RCC 7860 (cell line): ENCODE results near the gene KRTAP10-9.
"Not testable (repeated sequence)": the region's sequence is repeated elsewhere in the genome, so short reads cannot be mapped to it uniquely, and the experiment has no call there.

ENCODE experiments used
- DNase-seq: peaks from one replicate; pipeline ENCODE4 v3.0.0-alpha.2; 2015; ENCODE audit warnings: low spot score
- FAIRE-seq: peaks from 2 replicates; lab custom pipeline; 2012; peaks lifted over from hg19 to GRCh38; lab: Jason Lieb, UNC

The KRTAP10-9 gene

GRCh38 chr21:44637851-44638348 lies 11.0 kb downstream of the KRTAP10-9 start:
- DNase-seq, FAIRE-seq: not testable (repeated sequence)

GRCh38 chr21:44638506-44639330 lies 11.8 kb downstream of the KRTAP10-9 start:
- not testable (repeated sequence) for DNase-seq, FAIRE-seq

GRCh38 chr21:44639331-44639655 lies 12.4 kb downstream of the KRTAP10-9 start:
- FAIRE-seq (no peak), DNase-seq (no peak)

DNA sequence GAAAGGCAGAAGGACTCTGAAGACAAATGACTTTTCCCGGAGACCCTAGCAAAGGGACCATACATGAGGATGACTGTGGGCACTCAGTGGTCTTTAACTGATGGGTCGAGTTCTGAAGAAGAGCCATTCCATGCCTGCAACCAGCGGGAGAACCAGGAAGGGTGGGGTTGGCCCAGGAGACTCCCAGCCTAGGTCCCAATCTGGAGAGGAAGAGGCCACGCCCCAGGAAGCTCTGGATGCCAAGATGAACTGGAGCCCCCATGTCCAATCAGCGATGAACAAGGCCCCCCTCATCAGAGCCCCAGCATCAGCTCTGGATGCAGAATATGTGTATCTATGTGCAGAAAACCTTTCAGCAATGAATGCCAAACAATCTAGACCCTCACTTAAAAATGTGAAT lies 13.9 kb downstream of the KRTAP10-9 start:
- FAIRE-seq, result no peak
- no peak for DNase-seq

- no peak for FAIRE-seq
- DNase-seq, result no peak
Observed at GRCh38 chr21:44643741-44644310, 16.9 kb downstream of the KRTAP10-9 start.

DNA sequence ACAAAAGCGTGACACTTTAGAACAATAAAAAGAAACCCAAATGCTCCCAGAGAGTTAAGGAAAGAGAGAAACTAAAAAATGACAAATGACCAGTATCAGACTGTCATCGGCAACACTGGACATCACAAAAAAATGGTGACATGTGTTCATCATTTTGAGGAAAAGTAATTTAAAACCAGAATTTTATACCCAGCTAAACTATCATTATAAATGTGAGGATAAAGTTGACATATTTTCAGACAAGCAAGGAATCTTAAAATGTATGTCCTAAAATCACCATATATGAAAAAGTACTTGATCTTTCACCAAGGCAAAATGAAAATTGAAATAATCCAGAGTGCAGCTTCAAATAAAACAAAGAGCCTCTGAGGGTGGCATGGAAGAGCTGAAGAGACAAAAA lies 18.0 kb downstream of the KRTAP10-9 start:
- DNase-seq, result no peak
- no peak for FAIRE-seq

- not testable (repeated sequence) for DNase-seq, FAIRE-seq
Observed at GRCh38 chr21:44646366-44647221, 19.7 kb downstream of the KRTAP10-9 start, which contains the start of gene KRTAP10-11. KRTAP10-11 (plus strand) TSS chr21:44646414; CDS start chr21:44646459, 45 bp downstream.

DNA sequence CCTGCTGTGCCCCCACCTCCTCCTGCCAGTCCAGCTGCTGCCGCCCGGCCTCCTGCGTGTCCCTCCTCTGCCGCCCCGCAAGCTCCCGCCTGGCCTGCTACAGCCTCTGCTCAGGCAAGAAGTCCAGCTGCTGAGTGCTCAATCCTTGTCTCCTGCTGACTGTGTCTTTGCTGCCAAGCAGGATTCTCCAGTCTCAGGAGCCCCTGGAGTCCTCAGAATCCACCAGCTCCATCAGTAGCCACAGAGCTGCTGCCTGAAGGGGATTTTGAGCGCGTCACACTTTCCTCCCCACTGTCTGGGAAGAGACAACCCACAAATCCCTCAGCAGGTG lies 20.3 kb downstream of the KRTAP10-9 start:
- no peak for FAIRE-seq

DNA sequence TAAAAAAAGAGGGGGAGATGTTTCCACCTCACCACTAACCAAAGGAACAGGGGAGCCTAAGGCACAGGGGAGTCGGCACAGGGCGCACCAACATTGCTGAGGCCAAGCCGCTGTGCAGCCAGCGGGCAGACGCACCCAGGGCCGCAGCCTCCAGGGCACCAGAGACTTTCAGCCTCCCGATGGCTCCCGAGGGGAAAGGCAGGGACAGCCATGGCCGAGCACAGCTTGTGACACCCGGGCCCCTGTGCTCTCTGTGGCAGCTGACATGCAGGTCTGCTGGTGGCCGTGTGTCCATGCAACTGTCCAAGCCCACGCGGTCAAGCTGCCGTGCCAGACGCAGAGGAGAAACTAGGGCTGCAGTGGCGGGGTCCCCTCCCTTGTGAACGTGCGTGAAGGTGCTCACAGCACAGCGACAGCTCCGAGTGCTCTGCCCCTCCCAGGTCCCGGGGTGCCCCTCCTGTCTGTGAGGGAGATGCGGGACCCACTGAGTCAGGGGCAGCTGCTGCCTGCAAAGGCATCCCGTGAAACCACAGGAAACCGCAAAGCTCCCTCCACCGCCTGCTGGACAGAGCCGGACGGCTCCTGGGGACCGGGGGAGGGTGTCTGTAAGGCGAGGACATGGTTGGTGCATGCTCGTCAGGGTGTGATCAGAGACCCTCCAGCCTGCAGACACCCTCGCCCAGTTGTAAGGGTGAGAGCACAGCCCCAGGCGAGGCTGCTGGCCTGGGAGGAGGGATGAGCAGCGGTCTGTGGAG lies 21.8 kb downstream of the KRTAP10-9 start:
- no peak for FAIRE-seq

More for the DNA sequence above, 20.3 kb downstream of the KRTAP10-9 start:
- no peak for DNase-seq

DNA sequence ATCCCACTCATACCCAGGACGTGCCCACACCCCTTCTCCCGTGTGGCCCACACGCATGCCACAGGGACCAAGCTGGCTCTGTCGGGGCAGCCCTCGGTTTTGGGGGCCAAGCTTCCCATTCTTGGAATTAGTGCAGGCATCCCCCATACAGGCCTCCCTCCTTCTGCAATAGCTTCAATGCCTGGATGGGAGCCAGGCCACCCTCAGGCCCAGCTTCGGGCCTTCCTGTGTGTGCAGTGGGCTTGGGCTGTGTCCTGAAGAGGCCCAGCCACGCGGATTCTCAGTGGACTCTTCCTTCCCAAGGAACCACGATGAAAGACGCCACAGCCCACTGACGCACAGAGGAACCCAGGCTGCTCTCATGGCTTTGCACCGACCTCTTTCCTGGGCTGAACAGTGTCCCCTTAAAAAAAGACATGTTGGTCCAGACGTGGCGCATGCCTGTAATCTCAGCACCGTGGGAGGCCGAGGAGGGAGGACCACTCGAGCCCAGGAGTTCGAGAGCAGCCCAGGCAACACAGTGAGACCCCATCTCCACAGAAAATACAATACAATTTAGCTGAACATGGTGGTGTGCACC lies 22.7 kb downstream of the KRTAP10-9 start:
- FAIRE-seq, result no peak
- no peak for DNase-seq

More for the DNA sequence above, 21.8 kb downstream of the KRTAP10-9 start:
- no peak for DNase-seq

DNA sequence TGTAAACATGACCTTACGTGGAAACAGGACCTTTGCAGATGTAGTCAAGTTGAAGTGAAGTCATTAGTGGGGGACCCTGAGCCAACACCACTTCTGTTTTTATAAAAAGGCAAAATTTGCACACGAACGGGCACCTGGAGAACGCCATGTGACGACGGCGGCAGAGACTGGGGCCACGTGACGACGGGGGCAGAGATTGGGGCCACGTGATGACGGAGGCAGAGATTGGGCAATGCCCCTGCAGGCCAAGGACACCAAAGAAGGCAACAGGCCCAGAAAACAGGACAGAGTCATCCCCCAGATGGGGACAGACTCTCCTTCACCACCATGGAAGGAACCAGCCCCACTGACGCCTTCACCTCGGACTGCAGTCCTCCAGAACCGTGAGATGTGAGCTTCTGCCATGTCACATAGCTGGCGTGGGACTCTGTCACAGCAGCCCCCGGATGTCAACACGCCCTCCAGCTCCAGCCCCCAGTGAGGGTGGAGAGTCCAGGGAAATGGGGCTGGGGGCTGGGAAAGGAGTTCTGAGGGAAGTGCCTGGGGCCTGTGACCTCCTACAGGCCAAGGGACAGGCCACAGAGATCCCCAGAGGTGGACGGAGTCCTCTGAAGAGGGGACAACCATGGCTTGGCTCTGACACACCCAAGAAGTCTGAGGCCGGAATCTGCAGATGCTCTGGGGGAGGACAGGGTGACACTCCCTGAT lies 23.5 kb downstream of the KRTAP10-9 start:
- FAIRE-seq (no peak), DNase-seq (no peak)

- no peak for FAIRE-seq
- DNase-seq, result no peak
Observed at GRCh38 chr21:44650973-44651675, 24.2 kb downstream of the KRTAP10-9 start.

DNA sequence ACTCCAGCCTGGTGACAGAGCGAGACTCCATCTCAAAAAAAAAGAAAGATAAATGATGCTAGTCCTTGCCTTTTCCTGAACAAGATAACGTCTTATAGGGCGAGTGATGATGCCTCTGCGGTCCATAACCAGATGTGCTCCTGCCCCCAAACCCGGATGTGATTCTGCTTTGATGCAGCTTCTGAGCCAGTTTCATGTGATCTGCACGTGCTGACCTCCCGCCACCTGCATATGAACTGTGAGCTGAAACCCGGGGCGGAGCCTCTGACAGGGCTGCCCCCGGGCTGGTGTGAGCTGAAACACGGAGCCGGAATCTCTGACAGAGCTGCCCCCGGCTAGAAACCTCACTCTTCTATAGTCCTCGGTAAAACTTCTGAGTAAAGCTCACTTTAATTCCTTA lies 26.2 kb downstream of the KRTAP10-9 start:
- FAIRE-seq, result no peak
- DNase-seq, result no peak

GRCh38 chr21:44653656-44654575 lies 27.0 kb downstream of the KRTAP10-9 start:
- DNase-seq (no peak), FAIRE-seq (no peak)

DNA sequence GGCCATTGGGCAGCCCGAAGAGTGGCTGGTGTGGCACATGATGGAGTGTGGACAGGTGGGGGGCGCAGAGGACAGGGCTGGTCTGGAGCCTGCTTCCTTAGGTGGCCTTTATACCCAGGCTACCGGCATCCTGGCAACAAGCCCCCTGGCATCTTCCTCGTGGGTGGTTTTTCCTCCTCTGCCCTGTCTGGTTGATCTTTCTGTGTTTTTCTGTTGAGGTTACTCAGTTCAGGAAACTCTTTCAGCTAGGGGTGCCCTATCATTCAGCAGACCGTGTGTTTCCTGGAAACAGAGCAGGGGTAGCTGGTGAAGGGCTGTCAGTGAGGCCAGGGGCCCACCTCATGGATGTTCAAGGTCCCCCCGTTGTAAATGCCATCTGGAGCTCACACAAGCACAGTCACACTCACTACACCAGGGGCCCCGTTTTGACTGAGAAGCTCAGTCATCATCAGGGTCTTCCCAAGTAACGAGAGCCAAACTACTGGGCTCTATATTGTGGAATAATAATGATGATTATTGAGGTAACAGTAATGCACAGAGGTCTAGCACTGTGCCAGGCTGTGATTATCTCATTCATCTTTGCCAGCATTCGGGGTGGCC lies 27.8 kb downstream of the KRTAP10-9 start, which contains the start of gene KRTAP12-4:
TSS of gene KRTAP12-4 (minus strand) at position 84 of the 600 bp plus-strand sequence. CDS start at position 39, 45 bp downstream.
- no peak for DNase-seq
- FAIRE-seq, result no peak

DNA sequence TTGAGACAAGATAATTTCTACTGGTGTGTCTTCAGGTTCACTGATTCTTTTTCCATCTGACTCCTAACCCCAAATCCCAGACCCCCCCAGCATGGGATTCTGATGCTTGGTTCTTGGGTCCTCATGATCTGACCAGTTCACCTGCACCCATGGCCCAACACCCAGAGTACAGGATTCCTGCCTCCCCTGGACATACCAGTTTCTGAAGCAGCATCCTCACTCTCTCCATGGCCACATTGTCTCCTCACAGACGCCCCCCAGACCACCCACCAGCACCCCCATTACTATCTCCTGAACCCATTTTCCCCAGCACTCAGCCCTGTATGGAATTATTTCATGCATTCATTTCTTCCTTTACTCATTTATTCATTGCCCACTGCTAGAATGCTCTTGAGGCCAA lies 30.0 kb downstream of the KRTAP10-9 start:
- no peak for DNase-seq
- no peak for FAIRE-seq
